ENCODE results near the gene C16orf92. TPM values are rescaled to one million over a fixed set of nuclear protein-coding genes. Genes with fewer than 3 reads are reported as not detected.
"Not testable (repeated sequence)": the region's sequence is repeated elsewhere in the genome, so short reads cannot be mapped to it uniquely, and the experiment has no call there.

Gene C16orf92
- total and polyA plus RNA-seq, 2 donors (not counting 3 experiments of a cell fraction or from before 2014, with no cell fraction given): not detected

DNA sequence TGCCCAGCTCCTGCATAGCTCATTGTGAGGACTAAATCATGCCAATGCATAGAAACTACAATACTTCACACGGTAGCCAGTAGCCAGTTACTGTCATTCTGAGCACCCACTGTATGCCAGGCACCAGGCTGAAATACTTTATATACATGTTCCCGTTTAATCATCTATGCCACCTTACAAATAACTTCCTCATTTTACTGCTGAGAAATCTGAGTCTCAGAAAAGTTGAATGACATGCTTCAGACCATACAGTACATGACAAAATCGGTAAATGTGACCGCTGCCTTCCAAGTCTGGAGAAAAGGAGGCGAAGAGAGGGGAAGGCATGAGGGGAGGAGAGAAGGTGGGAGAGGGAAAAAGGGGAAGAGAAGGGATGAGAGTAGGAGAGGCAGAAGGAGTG lies 17.2 kb downstream of the C16orf92 start:
- Histone ChIP-seq H3K79me2 (ENCODE audit: control insufficient read depth, insufficient read depth, low read length) (no peaks in the 10 kb centered on the region), H3K4me1 (ENCODE audit: control insufficient read depth, extremely low read depth, insufficient read depth, low read length) (no peaks in the 10 kb centered on the region), H3K9me1 (replicated peaks; ENCODE audit: control insufficient read depth, extremely low read depth, insufficient read depth, low read length) (no peaks in the 10 kb centered on the region), H3K4me2 (ENCODE audit: insufficient read depth, low read length) (no peak overlapping the region), H2AFZ (ENCODE audit: low read depth, low read length) (no peak overlapping the region), H3K9ac (replicated peaks; ENCODE audit: extremely low read depth, insufficient read depth, low read length) (no peak overlapping the region), H3K9me3 (replicated peaks; ENCODE audit: control insufficient read depth, insufficient read depth, low read length) (no peaks in the 10 kb centered on the region), H3K27ac (ENCODE audit: insufficient read depth, low read depth, low read length) (no peak overlapping the region), H3K36me3 (ENCODE audit: control insufficient read depth in 2 of 2, extremely low read depth in 1 of 2, insufficient read depth in 2 of 2, low read length in 2 of 2) (no peaks in the 10 kb centered on the region), H3K27me3 (ENCODE audit: control insufficient read depth in 2 of 2, insufficient read depth in 2 of 2, low read length in 2 of 2) (peaks cover 0 to 3% of the 10 kb centered on the region in 2 experiments), H4K20me1 (replicated peaks; ENCODE audit: control insufficient read depth, extremely low read depth, insufficient read depth, low read length) (no peaks in the 10 kb centered on the region), H3K4me3 (replicated peaks in 1 of 3; ENCODE audit: insufficient read depth in 1 of 3, low read depth in 1 of 3, low read length in 3 of 3) (no peak overlapping the region)
- POLR2A ChIA-PET: no interaction called here
- BruUV-seq (replicated peaks): no TSS peak
- TF ChIP-seq FOS (IDR thresholded peaks at IDR 0.05; ENCODE audit: borderline replicate concordance, insufficient read depth, low read length) (no peak), POLR2AphosphoS5 (IDR thresholded peaks at IDR 0.05; ENCODE audit: insufficient read depth, low read depth, low read length) (no peak), MYC (IDR thresholded peaks at IDR 0.05; ENCODE audit: low read depth, low read length) (no peak), EZH2 (IDR thresholded peaks at IDR 0.05; ENCODE audit: borderline replicate concordance, low read depth, low read length, severe bottlenecking) (no peak), CTCF (IDR thresholded peaks at IDR 0.05; ENCODE audit: extremely low read depth in 1 of 2, insufficient read depth in 1 of 2, low read depth in 1 of 2, low read length in 2 of 2) (no peak), POLR2A (IDR thresholded peaks at IDR 0.05; ENCODE audit: low read depth, low read length) (no peak), GATA2 (IDR thresholded peaks at IDR 0.05; ENCODE audit: insufficient read depth, insufficient read length, low read depth, low read length) (no peak), MAX (IDR thresholded peaks at IDR 0.05; ENCODE audit: insufficient read depth, insufficient read length) (no peak), JUN (IDR thresholded peaks at IDR 0.05; ENCODE audit: borderline replicate concordance, insufficient read depth, insufficient read length, low read depth) (no peak)
- intact Hi-C loops (cut with micrococcal nuclease) (no loop called here), dilution Hi-C loops (cut with MboI; ENCODE audit: extremely low pct_ligation_motif_present, low sequenced_read_pairs) (no loop called here)
- DNase-seq (ENCODE audit: low read depth, low spot score): no peak
- no peak for FAIRE-seq
- CTCF ChIA-PET: interaction anchor here (0.9 to 3.8 kb wide), 4 partner anchors 9 to 52 kb away, joined by 3 to 32 read pairs (median 5); partner anchors contain the start of gene TBX6

GRCh38 chr16:30040690-30041089 lies 17.7 kb downstream of the C16orf92 start:
- intact Hi-C loops (cut with micrococcal nuclease); BruUV-seq (replicated peaks); H2AFZ ChIP-seq (ENCODE audit: low read depth, low read length); H3K79me2 ChIP-seq (ENCODE audit: control insufficient read depth, insufficient read depth, low read length); H3K9me3 ChIP-seq (replicated peaks; ENCODE audit: control insufficient read depth, insufficient read depth, low read length); FAIRE-seq; H3K4me3 ChIP-seq (replicated peaks in 1 of 3; ENCODE audit: insufficient read depth in 1 of 3, low read depth in 1 of 3, low read length in 3 of 3); H4K20me1 ChIP-seq (replicated peaks; ENCODE audit: control insufficient read depth, extremely low read depth, insufficient read depth, low read length); H3K9me1 ChIP-seq (replicated peaks; ENCODE audit: control insufficient read depth, extremely low read depth, insufficient read depth, low read length); DNase-seq (ENCODE audit: low read depth, low spot score); H3K27ac ChIP-seq (ENCODE audit: insufficient read depth, low read depth, low read length); H3K4me1 ChIP-seq (ENCODE audit: control insufficient read depth, extremely low read depth, insufficient read depth, low read length); H3K4me2 ChIP-seq (ENCODE audit: insufficient read depth, low read length); H3K27me3 ChIP-seq (ENCODE audit: control insufficient read depth in 2 of 2, insufficient read depth in 2 of 2, low read length in 2 of 2); H3K9ac ChIP-seq (replicated peaks; ENCODE audit: extremely low read depth, insufficient read depth, low read length); H3K36me3 ChIP-seq (ENCODE audit: control insufficient read depth in 2 of 2, extremely low read depth in 1 of 2, insufficient read depth in 2 of 2, low read length in 2 of 2); dilution Hi-C loops (cut with MboI; ENCODE audit: extremely low pct_ligation_motif_present, low sequenced_read_pairs); POLR2A ChIA-PET: not testable (repeated sequence)
- CTCF ChIA-PET: interaction anchor here (0.8 to 5.9 kb wide), 6 partner anchors 8 to 349 kb away, joined by 4 to 38 read pairs (median 20); partner anchors contain the start of gene TBX6

Measured in endothelial cell of umbilical vein (primary cell).